ENCODE measurements around the gene TBC1D21.
A peak's percentile ranks its signal among the peaks of the same experiment; 100 is the strongest.

Gene TBC1D21

DNA sequence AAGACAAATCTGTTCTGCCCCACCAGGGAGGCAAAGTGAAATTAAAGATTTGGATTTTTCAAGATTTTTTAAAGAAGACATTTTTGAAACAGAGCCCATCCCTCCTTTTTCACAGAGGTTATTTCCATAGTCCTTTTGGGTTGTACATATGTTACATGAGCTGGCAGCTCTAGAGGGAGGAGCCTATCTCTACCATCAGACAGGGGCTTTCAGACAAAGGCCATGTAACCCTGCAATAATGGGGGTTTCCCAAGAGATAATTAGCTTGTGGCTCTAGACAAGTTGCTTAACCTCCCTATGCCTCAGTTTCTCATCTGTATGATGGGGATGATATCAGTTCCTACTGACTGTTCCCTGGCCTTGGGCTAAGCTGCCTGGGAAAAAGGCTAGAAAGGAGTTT lies 8.0 kb upstream of the TBC1D21 start:
- no peak for DNase-seq

DNA sequence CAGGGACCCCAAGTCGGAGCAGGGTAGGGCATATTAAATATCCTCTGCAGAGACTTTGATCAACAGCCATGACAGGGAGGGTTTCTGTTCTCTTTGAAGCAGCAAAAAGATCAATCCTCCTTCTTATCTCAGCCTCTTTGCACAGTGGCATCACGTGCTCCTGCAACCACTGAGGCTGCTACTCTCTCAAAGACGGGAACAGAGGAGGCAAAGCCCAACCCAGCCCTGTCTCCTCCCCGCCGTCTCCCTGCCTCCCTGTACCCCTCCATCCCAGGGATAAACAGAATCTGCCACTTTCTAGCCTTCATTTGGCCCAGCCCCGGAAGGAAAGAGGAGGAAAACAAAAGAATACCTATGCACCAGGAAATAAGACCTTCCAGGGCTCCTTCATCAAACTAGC lies 7.5 kb upstream of the TBC1D21 start:
- no peak for DNase-seq

DNA sequence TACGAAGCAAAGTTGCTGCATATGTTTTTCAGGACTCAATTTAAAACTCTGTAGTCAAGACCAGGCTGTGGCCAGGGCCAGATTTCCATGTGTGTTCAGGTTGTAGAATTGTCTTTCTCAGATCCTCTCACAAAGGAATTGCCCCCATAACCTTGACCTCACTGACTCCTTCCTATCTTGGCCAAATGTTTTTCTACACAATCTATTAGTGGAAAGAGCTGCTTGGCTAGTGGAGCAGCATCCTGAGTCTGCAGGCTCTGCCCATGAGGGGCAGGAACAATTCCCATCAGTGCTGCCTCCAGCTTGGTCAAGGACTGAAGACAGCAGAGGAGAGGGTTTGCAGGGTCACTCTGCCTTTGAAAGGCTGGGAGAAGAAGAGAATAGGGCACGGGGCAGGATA lies 6.9 kb upstream of the TBC1D21 start:
- DNase-seq: no peak

DNA sequence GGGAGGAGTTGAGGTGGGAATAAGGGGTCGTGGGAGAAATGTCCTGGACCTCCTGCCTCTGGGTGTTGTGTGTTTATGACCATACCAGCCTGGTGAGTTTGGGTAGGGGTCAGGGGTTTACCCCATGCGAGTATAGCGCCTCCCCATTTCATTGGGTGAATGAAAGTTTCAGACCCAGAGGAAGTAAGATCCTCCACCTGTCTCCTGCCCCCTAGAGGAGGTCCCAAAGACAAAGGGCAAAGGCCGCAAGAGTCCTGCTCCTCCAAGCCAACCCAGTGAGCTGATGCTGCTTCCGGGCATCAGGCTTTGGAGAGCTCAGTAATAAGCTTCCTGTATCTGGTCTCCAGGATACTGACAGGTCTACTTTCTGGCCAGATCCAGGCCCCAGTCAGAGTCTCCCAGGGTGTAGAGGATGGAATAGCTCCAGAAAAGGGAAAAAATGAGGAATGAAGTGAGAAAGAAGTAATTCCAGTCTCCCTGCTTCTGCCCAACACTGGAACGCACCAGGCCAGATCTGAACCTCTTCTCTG lies 6.4 kb upstream of the TBC1D21 start:
- DNase-seq: no peak

DNA sequence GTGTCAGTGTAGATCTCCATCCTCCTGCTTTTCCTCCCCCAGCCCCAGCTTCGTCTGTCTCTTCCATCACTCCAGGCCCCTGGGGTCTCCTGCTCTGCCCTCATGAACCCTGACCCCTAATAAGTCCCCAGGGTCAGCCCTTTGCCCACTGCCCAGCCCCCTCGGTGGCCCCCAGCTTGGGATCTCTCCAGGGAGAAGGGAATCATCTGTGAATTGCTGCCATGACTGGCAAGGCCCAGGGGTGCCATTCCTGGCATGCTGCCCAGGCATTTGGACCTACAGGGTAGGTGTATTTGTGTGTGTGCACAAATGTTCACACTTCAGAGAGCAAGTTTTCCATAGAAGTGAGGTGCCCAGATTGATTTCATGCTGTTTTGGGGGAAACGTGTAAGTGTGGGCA lies 5.9 kb upstream of the TBC1D21 start:
- DNase-seq: no peak

DNA sequence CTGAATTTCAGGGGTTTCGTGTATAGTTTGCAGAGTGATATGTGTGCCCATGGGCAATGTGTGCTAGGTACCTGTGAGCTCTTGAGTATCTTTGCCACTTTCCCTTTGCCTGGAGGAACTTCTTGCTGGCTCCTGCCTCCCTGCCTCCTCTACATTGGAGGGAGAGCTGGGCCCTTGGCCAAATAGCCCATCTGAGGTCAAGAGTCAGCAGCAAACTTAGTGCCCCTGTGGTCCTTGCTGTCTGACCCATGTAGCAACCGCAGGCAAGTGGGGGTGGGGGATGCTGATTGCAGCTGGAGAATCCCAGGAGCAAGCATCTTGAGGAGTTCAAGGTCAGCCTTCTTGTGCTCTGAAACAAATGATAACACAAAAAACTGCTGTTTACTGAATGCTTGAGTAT lies 5.4 kb upstream of the TBC1D21 start:
- DNase-seq: no peak

DNA sequence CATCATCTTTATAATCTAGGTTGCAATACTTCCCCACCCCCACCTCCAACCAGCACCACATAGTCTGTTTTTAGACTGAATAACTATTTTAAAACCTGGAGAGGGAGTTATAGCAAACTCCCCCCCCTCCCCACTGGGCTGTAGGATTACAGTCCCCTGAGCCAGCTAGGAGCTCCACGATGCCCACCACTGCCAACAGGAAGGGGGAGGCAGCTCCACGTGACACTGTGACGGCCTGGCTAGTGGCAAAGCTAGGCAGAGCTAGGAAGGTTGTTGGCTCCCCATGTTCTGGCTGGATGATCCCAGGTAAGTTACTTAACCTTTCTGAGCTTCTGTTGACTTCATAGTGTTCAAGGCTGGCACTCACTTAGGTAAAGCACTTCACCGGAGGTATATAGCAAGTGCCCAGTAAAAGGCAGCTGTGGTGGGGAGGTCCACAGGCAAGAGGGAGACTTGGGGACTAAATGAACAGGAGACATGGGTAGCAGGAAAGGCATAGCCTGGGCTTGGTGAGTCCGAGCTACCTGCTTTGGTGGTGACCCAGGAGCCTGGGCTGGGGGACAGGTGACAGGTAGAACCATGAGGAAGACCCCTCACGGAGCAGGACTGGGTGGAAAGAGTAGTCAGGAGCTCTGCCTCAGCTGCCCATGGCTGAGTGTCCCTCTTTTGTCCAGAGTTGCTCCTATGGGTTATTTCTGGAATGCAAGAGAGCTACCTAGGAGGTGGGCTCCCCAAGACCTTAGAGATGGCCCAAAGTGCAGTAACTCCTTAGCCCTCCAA lies 4.0 kb upstream of the TBC1D21 start:
- DNase-seq: no peak

DNA sequence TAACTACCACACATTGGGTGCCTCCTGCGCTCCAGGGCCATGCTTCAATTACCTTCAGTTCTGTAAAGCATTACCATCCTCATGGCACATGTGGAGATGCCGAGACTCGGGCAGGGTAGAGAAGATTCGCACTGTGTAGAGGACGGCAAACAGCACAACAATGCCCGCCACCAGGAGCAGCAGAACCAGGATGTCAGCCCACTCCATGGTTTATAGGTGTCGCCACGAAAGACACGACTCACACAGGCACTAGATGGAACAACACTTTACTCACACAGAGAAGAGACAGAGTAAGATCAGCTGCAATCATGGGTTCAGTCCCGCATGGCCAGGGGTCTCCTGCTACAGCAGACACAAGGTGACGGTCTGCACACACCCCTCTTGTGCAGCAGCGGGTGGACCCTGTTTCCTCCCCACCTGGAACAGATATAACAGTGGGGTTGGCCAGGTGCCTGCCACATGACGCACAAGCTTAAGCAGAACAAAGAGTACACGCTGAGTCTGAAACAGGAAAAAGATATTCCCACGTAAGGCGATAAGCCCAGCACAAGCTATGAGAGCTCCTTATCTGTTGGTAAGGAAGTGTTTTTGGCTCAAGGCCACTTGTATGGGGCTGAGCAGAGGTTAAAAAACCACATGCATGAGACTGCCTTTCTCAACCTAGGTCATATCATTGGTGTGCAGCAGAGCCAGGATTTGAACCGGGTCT lies 2.5 kb upstream of the TBC1D21 start:
- DNase-seq: no peak

DNA sequence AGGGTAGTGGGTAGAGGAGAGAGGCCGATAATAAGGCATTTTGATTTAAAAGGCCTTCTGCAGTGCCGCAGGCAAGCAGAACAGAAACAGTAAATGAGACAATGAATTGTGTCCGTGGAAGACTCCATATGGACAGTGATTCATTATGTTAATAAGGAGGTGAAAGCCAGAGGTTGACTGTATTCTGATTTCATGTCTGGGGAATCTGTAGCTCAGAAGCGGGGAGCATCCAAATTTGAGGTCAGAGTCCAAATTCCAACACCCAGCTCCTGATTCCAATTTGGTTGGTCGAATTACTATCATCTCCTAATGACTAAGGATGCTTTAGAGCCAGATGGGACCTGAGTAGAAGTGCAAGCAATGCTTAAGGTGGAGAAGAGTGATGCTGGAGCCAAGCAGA lies 1.0 kb upstream of the TBC1D21 start:
- no peak for DNase-seq

DNA sequence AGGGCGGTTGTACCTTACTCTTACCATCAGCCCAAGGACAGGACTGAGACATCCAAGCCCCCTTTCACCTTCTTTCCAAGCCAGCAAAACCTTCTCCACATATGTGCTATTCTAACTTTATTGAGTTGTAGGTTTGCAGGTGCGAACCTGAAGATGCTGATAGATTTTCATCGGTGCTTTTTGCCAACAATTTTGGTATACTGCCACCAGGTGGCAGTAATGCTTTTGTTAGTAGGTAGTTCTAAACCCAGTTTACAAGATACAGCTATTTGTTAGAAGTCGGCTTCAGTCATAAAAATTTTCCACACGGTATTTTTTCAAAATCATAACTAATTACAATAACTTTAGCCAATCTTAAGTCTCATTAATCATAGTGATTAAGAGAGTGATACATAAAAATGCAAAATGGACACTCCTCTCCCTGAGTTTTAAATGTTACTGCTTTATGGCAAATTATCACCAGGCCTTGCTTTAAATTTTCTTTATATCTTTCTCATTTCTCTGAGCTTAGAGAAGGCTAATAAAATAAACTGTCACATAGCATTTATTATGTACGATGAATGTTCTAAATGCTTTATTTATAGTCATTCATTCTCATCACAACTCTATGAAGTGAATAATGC lies 636 bp downstream of the TBC1D21 start:
- peak; percentile 11 to 29 for DNase-seq

DNA sequence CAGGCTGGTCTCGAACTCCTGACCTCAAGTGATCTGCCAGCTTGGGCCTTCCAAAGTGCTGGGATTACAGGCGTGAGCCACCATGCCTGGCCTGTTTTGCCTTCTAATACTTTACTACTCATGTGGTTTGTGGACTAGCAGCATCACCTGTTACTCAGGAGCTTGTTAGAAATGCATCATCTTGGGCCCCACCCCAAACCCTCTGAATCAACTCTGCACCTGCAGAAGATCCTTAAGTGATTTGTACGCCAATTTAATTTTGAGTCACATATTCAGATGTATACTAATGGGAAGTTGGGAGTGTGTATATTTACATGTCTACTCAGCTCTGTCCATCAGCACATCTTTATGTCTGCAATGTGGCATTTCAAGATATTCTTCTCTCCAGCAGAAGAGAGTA lies 6.1 kb downstream of the TBC1D21 start:
- no peak for DNase-seq

DNA sequence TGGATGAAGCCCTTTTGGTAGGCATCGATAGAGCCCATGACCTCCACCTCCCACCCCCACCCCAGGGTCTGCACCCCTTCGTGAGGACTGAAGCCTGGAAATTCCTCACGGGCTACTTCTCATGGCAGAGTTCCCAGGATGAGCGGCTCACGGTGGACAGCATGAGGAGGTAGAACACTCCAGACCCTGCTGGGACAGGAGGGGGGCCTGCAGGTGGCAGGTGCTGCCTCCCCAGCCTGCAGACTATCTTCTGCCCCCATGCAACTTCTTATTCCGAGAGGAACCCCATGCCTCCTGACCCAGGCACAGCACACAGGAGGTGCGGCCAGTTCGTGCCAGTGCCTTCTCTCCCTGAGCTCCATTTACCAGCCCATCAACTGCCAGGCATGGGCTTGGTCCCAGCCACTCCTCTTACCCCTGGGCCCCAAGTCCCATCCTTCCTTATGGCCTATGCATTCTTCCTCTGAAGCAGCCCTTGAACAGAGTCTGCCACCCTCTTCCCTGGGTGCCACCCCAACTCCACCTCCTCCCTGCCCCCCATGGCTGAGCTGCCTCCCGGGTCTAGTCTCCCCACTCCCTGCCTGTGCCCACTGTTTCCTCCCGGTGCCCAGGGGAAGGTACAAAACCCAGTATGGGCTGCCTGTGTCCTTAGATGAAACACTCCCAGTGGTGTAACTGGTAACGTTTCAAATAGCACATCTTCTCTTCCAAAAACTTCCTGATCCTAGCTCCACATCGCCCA lies 8.4 kb downstream of the TBC1D21 start:
- DNase-seq: no peak

DNA sequence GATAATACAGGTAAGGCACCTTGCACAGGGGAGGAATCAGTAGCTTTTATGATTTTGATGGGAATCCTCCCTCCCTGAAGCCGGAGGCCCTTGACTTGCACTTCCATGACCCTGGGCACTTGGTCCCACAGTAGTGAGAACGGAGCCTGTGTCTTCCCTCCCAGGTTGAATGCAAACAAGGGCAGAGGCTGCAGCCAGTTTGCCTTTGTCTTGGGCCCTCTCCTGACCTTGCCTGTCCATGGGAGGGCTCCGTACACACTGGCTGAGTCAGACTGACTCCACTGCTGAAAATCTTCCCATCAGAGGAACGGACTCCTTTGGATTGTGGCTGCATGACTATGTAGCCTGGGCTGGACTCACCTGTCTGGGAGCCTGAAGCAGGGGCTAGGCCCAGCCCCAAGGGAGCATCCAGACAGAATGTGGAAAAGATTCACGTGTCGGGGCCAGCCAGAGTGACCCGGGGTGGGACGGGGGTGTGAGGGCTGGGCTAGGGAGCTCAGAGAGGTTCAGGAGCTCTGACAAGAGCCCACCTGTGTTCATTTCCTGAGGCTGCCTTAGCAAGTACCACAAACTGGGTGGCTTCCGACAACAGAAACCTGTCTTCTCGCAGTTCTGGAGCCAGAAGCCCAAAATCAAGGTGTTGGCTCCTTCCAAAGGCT lies 9.5 kb downstream of the TBC1D21 start:
- no peak for DNase-seq

DNA sequence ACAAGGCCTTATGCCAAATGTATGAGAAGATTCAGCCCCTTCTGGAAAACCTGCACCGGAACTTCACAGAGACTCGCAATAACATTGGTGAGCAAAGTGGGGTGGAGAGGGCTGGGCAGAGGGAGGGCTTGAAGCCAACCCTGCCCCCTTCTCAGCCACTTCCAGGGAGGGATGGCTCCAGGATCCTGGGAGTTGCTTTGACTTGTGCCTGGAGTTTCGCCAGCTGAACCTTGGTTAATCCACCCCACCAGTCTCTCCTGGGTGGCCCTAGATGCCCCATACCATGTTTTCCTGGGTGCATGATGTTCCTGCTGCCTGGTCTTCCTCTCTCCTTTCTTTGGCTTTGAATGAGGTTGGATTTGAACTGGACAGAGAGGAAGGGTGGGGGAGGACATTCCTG lies 10.8 kb downstream of the TBC1D21 start:
- DNase-seq: no peak

DNA sequence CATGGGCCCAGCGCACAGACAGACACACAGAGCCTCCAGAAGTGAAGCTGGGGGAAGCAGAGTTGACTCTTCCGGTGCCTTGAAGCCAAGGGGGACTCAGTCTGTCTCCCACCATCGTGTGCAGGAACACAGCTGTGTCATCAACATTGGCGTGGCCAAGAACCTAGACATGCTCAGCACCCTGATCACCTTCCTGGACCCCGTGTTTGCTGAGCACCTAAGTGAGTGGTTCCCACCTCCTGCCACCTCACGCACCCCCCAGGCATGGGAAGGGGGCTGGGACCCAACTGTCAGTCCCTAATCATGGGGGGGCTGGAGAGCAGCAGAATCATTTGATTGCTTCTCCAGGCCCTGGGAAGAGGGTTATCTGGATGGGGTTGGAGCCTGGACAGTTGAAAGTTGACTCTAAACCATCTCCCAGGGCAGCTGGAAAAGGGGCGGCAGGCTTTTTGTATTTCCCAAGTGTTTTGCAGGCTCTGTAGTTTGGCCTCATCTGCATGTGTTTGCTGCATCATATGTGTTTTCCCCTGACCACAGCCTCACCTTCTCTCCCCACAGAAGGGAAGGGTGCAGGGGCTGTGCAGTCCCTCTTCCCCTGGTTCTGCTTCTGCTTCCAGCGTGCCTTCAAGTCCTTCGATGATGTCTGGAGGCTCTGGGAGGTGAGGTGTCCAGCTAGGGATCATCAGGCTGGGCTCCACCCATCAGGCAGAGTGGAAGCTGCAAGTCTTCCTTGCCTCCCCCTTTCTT lies 12.8 kb downstream of the TBC1D21 start:
- DNase-seq: no peak

DNA sequence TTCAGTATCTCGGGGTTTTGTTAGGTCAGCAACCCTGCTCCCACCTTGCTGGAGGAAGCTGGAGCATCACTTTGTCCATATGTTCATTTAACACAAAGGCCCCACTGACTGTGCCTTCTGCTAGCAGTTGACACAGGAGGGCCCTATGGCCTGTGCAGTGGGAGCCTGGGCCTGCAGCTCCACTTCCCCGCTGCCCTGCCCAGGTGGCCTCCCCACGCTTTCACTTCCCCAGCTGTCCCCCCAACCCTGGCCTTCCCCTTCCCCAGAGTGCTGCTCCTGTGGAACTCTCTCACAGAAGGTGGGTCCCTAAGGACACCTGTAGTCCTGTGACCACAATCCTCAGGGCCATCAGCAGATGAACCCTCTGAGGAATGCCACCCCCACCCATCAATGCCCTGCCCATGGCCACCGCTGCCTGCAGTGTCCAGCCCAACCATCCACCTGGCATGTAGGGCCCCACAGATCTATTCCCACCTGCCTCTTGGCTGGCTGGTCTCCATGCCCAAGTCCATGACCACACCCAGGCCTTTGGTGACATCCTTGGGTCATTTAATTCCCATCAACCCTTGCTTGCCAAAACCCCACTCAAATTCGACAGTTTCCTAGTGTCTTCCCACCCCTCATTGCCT lies 13.5 kb downstream of the TBC1D21 start:
- DNase-seq: no peak

DNA sequence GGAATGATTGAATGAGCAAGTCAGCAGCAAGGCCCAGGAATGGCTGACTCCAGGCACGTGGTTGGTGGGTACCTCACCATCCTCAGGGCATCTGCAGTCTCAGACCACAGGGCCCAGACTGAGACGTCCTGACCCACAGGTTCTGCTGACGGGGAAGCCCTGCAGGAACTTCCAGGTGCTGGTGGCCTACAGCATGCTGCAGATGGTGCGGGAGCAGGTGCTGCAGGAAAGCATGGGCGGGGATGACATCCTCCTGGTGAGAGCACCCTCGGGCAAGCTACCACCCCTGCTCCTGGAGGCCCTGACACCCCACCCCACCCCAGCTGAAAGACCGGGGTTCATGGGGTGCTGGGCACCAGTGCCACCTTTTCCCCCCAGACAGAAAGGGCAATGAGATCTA lies 14.1 kb downstream of the TBC1D21 start:
- DNase-seq: no peak

DNA sequence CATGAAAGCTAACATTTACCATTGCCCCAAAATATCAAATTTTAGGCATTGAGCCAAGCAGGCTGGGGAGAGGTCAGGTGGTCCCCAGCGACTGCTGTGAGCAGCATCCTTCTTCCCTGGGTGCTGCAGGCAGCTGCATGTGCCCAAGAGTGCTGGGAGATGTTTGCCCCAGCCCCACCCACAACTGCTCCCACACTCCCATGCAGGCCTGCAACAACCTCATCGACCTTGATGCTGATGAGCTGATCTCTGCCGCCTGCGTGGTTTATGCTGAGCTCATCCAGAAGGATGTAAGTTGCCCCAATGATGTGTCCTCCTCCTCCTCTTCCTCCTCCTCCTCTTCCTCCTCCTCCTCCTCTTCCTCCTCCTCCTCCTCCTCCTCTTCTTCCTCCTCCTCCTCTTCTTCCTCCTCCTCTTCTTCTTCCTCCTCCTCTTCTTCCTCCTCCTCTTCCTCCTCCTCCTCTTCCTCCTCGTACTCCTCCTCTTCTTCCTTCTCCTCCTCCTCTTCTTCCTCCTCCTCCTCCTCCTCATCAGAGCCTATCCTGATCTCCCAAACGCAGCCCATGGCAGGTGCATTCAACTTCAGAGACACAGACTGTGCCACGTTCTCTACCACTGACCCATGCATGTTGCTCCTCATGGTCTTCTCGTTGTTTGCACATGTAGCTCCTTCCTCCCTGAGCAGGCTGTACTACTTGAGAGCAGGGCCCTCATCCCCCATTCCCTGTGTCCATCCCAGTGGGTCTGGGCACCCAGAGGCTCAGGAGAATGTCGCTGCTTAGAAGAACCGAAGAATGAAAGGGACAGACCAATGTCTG lies 15.1 kb downstream of the TBC1D21 start:
- no peak for DNase-seq

DNA sequence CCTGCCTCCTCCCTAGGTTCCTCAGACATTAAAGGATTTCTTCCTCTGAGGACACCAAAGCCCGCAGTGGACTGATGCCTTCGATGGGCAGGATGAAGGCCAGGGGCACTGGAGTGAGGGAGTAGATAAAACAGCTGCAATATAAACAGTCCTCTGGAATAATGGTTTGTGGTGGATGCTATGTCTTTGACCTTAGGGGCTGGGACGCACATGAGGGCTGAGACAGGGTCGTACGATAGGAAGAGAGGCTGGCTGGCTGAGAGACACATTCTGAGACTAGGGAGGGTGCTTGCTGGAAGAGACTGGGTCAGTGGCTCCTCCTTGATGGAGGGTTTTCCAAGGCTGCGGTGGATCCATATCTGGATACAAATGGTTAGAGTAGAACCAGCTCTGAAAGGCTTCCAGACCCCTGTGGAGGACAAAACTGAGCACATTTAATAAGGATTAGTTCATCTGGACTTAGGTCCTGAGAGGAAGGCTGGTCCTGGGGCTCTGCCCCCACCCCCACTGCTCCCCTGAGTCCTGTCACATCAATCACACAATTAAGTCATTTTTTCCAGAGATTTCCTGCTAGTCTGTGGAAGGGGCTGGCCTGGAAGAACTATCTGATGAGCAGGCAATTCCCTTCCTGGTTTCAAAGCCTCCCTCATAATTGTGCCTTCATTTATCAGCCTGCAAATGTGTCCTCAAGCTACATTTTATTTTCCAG lies 15.8 kb downstream of the TBC1D21 start:
- no peak for DNase-seq

DNA sequence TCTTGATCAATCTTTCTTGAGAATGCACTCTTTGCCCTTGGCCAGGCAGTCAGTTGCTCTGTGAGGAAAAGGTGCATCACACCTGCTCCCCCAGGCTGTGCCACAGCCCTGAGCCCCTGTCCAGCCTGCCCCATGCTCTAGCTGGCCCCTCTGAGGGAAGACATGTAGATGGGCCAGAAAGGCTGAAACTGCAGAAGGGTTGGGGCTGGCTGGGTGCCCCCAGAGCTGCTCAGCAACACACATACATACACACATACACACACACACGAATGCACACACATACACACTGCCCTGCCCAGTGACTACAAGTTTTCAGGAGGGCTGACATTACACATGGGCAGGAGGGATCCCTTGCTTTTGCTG lies 16.4 kb downstream of the TBC1D21 start:
- DNase-seq: no peak

All from activated CD4-positive, alpha-beta T cell treated with anti-CD3 and anti-CD28 coated beads, Interleukin-2, amount 50 U/mL, for 48 hours (primary cell).